SH-SY5Y (cell line): ENCODE results near the gene RIPOR3.

Source experiments
- GATA2 ChIP-seq: IDR thresholded peaks from 2 replicates; pipeline ENCODE4 v1.6.1; 2011; ENCODE audit warnings: mild to moderate bottlenecking, low read depth, low read length
- GATA3 ChIP-seq: IDR thresholded peaks from 2 replicates; pipeline ENCODE4 v1.6.1; 2011; ENCODE audit warnings: low read depth, mild to moderate bottlenecking, low read length, moderate library complexity

DNA sequence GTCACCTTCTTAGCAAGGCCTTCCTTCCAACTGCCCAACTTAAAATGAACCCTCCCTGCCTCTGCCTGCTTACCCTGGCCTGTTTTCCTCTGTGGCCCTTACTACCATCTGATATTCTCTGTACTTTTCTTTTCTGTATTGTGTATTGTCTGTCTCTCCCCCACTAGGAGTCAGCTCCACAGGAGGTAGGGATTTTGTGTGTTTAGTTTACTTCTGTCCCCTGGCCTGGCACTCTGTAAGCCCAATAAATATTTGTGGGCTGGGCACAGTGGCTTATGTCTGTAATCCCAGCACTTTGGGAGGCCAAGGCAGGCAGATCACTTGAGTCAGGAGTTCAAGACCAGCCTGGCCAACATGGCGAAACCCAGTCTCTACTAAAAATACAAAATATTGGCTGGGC, 72.8 kb downstream of the RIPOR3 start:
- TF ChIP-seq GATA3 (no peak), GATA2 (no peak)
